H9 (cell line): ENCODE measurements around the gene THSD4. TPM values are rescaled to one million over a fixed set of nuclear protein-coding genes. Genes with fewer than 3 reads are reported as not detected.

Experiments
- DNase-seq: peaks from one replicate; pipeline ENCODE4 v3.0.0-alpha.2; 2017
- H2AFZ ChIP-seq: one replicate; pipeline ENCODE4 v1.6.1; 2013; ENCODE audit warnings: mild to moderate bottlenecking, low read length, control low read depth, moderate library complexity
- H2AK5ac ChIP-seq: 2 replicates; pipeline ENCODE4 v1.6.1; 2013; ENCODE audit warnings: low read length, control low read depth, mixed read lengths; ENCODE audit not compliant: insufficient read length
- H2BK120ac ChIP-seq: one replicate; pipeline ENCODE4 v1.6.1; 2013; ENCODE audit warnings: low read depth, mild to moderate bottlenecking, low read length, control low read depth, inconsistent platforms; ENCODE audit not compliant: poor library complexity, severe bottlenecking
- H2BK12ac ChIP-seq: 2 replicates; pipeline ENCODE4 v1.6.1; 2013; ENCODE audit warnings: low read length, control low read depth, mixed read lengths, low read depth; ENCODE audit not compliant: insufficient read length
- H2BK15ac ChIP-seq: 2 replicates; pipeline ENCODE4 v1.6.1; 2013; ENCODE audit warnings: low read depth, low read length, control low read depth
- H2BK20ac ChIP-seq: one replicate; pipeline ENCODE4 v1.6.1; 2013; ENCODE audit warnings: low read depth, mild to moderate bottlenecking, low read length, control low read depth, inconsistent platforms; ENCODE audit not compliant: poor library complexity, severe bottlenecking
- H2BK5ac ChIP-seq: 2 replicates; pipeline ENCODE4 v1.6.1; 2013; ENCODE audit warnings: low read length, control low read depth, mixed read lengths; ENCODE audit not compliant: insufficient read length
- H3K14ac ChIP-seq: 2 replicates; pipeline ENCODE4 v1.6.1; 2013; ENCODE audit warnings: low read length, control low read depth; ENCODE audit not compliant: insufficient read depth
- H3K18ac ChIP-seq: 2 replicates; pipeline ENCODE4 v1.6.1; 2013; ENCODE audit warnings: low read depth, mild to moderate bottlenecking, mixed read lengths, low read length, control low read depth; ENCODE audit not compliant: insufficient read length
- H3K23ac ChIP-seq: 2 replicates; pipeline ENCODE4 v1.6.1; 2013; ENCODE audit warnings: low read length, control low read depth, mixed read lengths, low read depth; ENCODE audit not compliant: insufficient read length
- H3K23me2 ChIP-seq: 2 replicates; pipeline ENCODE4 v1.6.1; 2013; ENCODE audit warnings: low read depth, mild to moderate bottlenecking, mixed read lengths, low read length, control low read depth; ENCODE audit not compliant: insufficient read length, poor library complexity, severe bottlenecking
- H3K27ac ChIP-seq: 2 replicates; pipeline ENCODE4 v1.5.1; 2013; ENCODE audit warnings: low read length, control low read depth, mixed read lengths, low read depth; ENCODE audit not compliant: insufficient read length
- H3K27me3 ChIP-seq: 2 replicates; pipeline ENCODE4 v1.6.1; 2013; ENCODE audit warnings: low read length, control low read depth, inconsistent platforms; ENCODE audit not compliant: insufficient read depth
- H3K4ac ChIP-seq: 2 replicates; pipeline ENCODE4 v1.6.1; 2013; ENCODE audit warnings: low read depth, mild to moderate bottlenecking, control low read depth, inconsistent platforms, low read length, moderate library complexity
- H3K4me1 ChIP-seq: 2 replicates; pipeline ENCODE4 v1.6.1; 2013; ENCODE audit warnings: low read length, control low read depth, inconsistent platforms; ENCODE audit not compliant: insufficient read depth
- H3K4me2 ChIP-seq: 2 replicates; pipeline ENCODE4 v1.6.1; 2013; ENCODE audit warnings: low read length, control low read depth, mixed read lengths; ENCODE audit not compliant: insufficient read length, insufficient read depth
- H3K56ac ChIP-seq: 2 replicates; pipeline ENCODE4 v1.6.1; 2013; ENCODE audit warnings: low read depth, mild to moderate bottlenecking, mixed read lengths, low read length, control low read depth; ENCODE audit not compliant: insufficient read length
- H3K79me1 ChIP-seq: 2 replicates; pipeline ENCODE4 v1.6.1; 2013; ENCODE audit warnings: low read depth, mild to moderate bottlenecking, moderate library complexity, low read length, control low read depth, inconsistent platforms; ENCODE audit not compliant: insufficient read depth, poor library complexity, severe bottlenecking
- H3K79me2 ChIP-seq: 2 replicates; pipeline ENCODE4 v1.6.1; 2013; ENCODE audit warnings: low read length, control low read depth, inconsistent platforms; ENCODE audit not compliant: insufficient read depth
- H3K9ac ChIP-seq: 2 replicates; pipeline ENCODE4 v1.6.1; 2013; ENCODE audit warnings: low read length, control low read depth, mixed read lengths; ENCODE audit not compliant: insufficient read length; ENCODE audit errors: extremely low read depth
- H3K9me3 ChIP-seq: one replicate; pipeline ENCODE4 v1.6.1; 2013; ENCODE audit warnings: low read depth, low read length, inconsistent platforms; ENCODE audit not compliant: control insufficient read depth
- H3T11ph ChIP-seq: one replicate; pipeline ENCODE4 v1.6.1; 2013; ENCODE audit warnings: mild to moderate bottlenecking, low read length, control low read depth, inconsistent platforms
- H4K20me1 ChIP-seq: one replicate; pipeline ENCODE4 v1.6.1; 2013; ENCODE audit not compliant: control insufficient read depth, insufficient read length, insufficient read depth
- H4K5ac ChIP-seq: 2 replicates; pipeline ENCODE4 v1.6.1; 2013; ENCODE audit warnings: low read depth, mild to moderate bottlenecking, mixed read lengths, low read length, control low read depth; ENCODE audit not compliant: insufficient read length
- H4K8ac ChIP-seq: replicated peaks from 2 replicates; pipeline ENCODE4 v1.6.1; 2013; ENCODE audit warnings: low read length, control low read depth, mixed read lengths, low read depth; ENCODE audit not compliant: insufficient read length
- H4K91ac ChIP-seq: 2 replicates; pipeline ENCODE4 v1.6.1; 2013; ENCODE audit warnings: low read depth, mild to moderate bottlenecking, moderate library complexity, mixed read lengths, low read length, control low read depth; ENCODE audit not compliant: insufficient read length
- H3K27ac Mint-ChIP-seq, 3 experiments: 2 replicates in 2 of 3; 3 replicates in 1 of 3; pipeline ENCODE4 v1.8.0; 2020 to 2021; ENCODE audit warnings: mixed read lengths in 3 of 3, mild to moderate bottlenecking in 1 of 3, moderate library complexity in 1 of 3
- H3K27me3 Mint-ChIP-seq: 2 replicates; pipeline ENCODE4 v1.8.0; 2021; ENCODE audit warnings: low read depth, mild to moderate bottlenecking, moderate library complexity, mixed read lengths
- H3K36me3 Mint-ChIP-seq, 3 experiments: 2 replicates in 2 of 3; 3 replicates in 1 of 3; pipeline ENCODE4 v1.8.0; 2020 to 2021; ENCODE audit warnings: low read depth in 3 of 3, mixed read lengths in 3 of 3; ENCODE audit not compliant: insufficient read depth in 1 of 3
- H3K4me1 Mint-ChIP-seq, 2 experiments: 2 replicates each; pipeline ENCODE4 v1.8.0; 2020; ENCODE audit warnings: mixed read lengths in 2 of 2
- H3K4me3 Mint-ChIP-seq, 2 experiments: 2 replicates in 1 of 2; 3 replicates in 1 of 2; pipeline ENCODE4 v1.8.0; 2020 to 2021; ENCODE audit warnings: mild to moderate bottlenecking in 2 of 2, mixed read lengths in 2 of 2, moderate library complexity in 1 of 2
- H3K9me3 Mint-ChIP-seq, 2 experiments: 2 replicates in 1 of 2; 3 replicates in 1 of 2; pipeline ENCODE4 v1.8.0; 2020; ENCODE audit warnings: mild to moderate bottlenecking in 2 of 2, mixed read lengths in 2 of 2, moderate library complexity in 1 of 2
- WGBS: extraction: QIAGEN DNeasy Blood & Tissue Kit; methylation state at CpG from one replicate; pipeline ENCODE4 v1.1.7; 2013; ENCODE audit warnings: missing lambda C conversion rate, low lambda C conversion rate, mixed read lengths; ENCODE audit not compliant: insufficient read length; ENCODE audit errors: extremely low coverage; 5-methylcytosine and 5-hydroxymethylcytosine counted together
- total RNA-seq: library from RNA; stranded (reverse); gene quantifications from 2 replicates; pipeline ENCODE4 v1.2.1, GENCODE V29; 2021
- TF ChIP-seq, protein P1 (sequence below): fragments of 200-600 bp; sonication (generic); conservative IDR thresholded peaks from 3 replicates; pipeline ENCODE4 v1.8.0; 2021; ENCODE audit warnings: antibody characterized with exemption, mild to moderate bottlenecking

The THSD4 gene
- total RNA-seq, 1 experiment from 2014 or later: 5.5 TPM

DNA sequence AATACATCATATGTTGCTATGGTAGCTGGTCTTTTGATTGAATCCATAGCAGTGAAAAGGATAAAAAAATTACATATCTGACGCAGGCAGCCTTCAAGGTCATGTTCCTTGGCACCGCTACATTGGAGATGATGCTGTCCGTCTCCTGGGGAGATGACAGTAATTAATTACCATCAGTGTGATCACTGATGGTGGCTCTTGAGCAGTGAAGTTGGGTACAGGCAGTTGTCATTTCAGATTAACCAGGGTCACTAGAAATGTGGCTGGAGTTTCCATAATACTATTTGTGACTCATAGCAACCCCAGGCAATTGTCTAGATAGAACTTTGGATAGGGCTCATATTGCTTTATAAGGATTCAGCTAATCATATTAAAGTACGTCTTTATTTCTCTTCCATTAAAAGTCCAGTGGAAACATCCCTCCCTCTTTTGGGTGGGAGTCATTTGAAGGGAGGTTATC lies 136.3 kb downstream of the THSD4 start:
- no peak overlapping the region for H3K56ac ChIP-seq
- H2BK120ac ChIP-seq: no peak overlapping the region
- no peak overlapping the region for H2AFZ ChIP-seq
- H4K20me1 ChIP-seq: no peaks in the 10 kb centered on the region
- Mint-ChIP-seq H3K9me3 (no peaks in the 10 kb centered on the region), H3K4me3 (no peak overlapping the region), H3K4me1 (no peaks in the 10 kb centered on the region), H3K36me3 (peaks cover 0 to under 1% (median 0%) of the 10 kb centered on the region in 3 experiments; a peak in 2 of 7 replicates), H3K27ac (no peak overlapping the region), H3K27me3 (no peaks in the 10 kb centered on the region; the same call in 1 of the 2 replicates)
- H3K4ac ChIP-seq: no peak overlapping the region
- H3K18ac ChIP-seq: no peak overlapping the region
- no peak overlapping the region for H3K4me2 ChIP-seq
- H2BK5ac ChIP-seq: no peak overlapping the region
- no peak overlapping the region for H3K14ac ChIP-seq
- no peak for DNase-seq
- no peak overlapping the region for H2AK5ac ChIP-seq
- no peak overlapping the region for H3K27ac ChIP-seq
- H4K8ac ChIP-seq: no peak overlapping the region
- no peak overlapping the region for H3K23ac ChIP-seq
- no peak overlapping the region for H3K9ac ChIP-seq
- no peak overlapping the region for H3T11ph ChIP-seq
- H3K79me2 ChIP-seq: no peaks in the 10 kb centered on the region
- H4K91ac ChIP-seq: no peak overlapping the region
- H2BK20ac ChIP-seq: no peak overlapping the region
- no peaks in the 10 kb centered on the region for H3K23me2 ChIP-seq
- H3K79me1 ChIP-seq: no peaks in the 10 kb centered on the region
- no peak overlapping the region for H4K5ac ChIP-seq
- no peak overlapping the region for H2BK12ac ChIP-seq
- no peaks in the 10 kb centered on the region for H3K27me3 ChIP-seq
- TF ChIP-seq, protein P1, sequence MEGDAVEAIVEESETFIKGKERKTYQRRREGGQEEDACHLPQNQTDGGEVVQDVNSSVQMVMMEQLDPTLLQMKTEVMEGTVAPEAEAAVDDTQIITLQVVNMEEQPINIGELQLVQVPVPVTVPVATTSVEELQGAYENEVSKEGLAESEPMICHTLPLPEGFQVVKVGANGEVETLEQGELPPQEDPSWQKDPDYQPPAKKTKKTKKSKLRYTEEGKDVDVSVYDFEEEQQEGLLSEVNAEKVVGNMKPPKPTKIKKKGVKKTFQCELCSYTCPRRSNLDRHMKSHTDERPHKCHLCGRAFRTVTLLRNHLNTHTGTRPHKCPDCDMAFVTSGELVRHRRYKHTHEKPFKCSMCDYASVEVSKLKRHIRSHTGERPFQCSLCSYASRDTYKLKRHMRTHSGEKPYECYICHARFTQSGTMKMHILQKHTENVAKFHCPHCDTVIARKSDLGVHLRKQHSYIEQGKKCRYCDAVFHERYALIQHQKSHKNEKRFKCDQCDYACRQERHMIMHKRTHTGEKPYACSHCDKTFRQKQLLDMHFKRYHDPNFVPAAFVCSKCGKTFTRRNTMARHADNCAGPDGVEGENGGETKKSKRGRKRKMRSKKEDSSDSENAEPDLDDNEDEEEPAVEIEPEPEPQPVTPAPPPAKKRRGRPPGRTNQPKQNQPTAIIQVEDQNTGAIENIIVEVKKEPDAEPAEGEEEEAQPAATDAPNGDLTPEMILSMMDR: no peak
- no peaks in the 10 kb centered on the region for H3K9me3 ChIP-seq
- H2BK15ac ChIP-seq: no peak overlapping the region
- no CpG with 5 or more reads among the region's 4 CpGs for WGBS
- no peaks in the 10 kb centered on the region for H3K4me1 ChIP-seq
